Endothelial cell of umbilical vein (primary cell): ENCODE data around the gene CNTN5.

Experiments
- CTCF ChIP-seq, 2 donors: IDR thresholded peaks; 1 replicate in 1 of 2; 2 replicates in 1 of 2; pipeline ENCODE4 v1.5.1; 2011; ENCODE audit warnings: low read length in 2 of 2, mild to moderate bottlenecking in 2 of 2, moderate library complexity in 2 of 2, control low read depth in 1 of 2, inconsistent platforms in 1 of 2, low read depth in 1 of 2; ENCODE audit not compliant: insufficient read depth in 1 of 2; ENCODE audit errors: extremely low read depth in 1 of 2
- EZH2 ChIP-seq: IDR thresholded peaks from 2 replicates; pipeline ENCODE4 v1.6.1; 2012; ENCODE audit warnings: borderline replicate concordance, low read depth, mild to moderate bottlenecking, moderate library complexity, low read length, inconsistent platforms; ENCODE audit not compliant: severe bottlenecking
- GATA2 ChIP-seq: IDR thresholded peaks from 2 replicates; pipeline ENCODE4 v1.7.0; 2011; ENCODE audit warnings: low read depth, mild to moderate bottlenecking, moderate library complexity, mixed read lengths, low read length; ENCODE audit not compliant: insufficient read length, insufficient read depth
- JUN ChIP-seq: IDR thresholded peaks from 2 replicates; pipeline ENCODE4 v1.6.1; 2011; ENCODE audit warnings: borderline replicate concordance, low read depth; ENCODE audit not compliant: insufficient read length, insufficient read depth
- POLR2A ChIP-seq: IDR thresholded peaks from 2 replicates; pipeline ENCODE4 v1.6.1; 2012; ENCODE audit warnings: low read depth, mild to moderate bottlenecking, control low read depth, low read length
- POLR2AphosphoS5 ChIP-seq: IDR thresholded peaks from 2 replicates; pipeline ENCODE4 v1.6.1; 2012; ENCODE audit warnings: low read depth, mild to moderate bottlenecking, control low read depth, low read length, moderate library complexity; ENCODE audit not compliant: insufficient read depth

GRCh38 chr11:99311870-99312269 lies 291.1 kb downstream of the CNTN5 start:
- TF ChIP-seq POLR2AphosphoS5 (no peak), EZH2 (no peak), POLR2A (no peak), JUN (no peak), CTCF (IDR thresholded peaks at IDR 0.05; ENCODE audit: extremely low read depth in 1 of 2, insufficient read depth in 1 of 2, low read depth in 1 of 2, low read length in 2 of 2) (no peak), GATA2 (no peak)
